ENCODE data around the gene P2RX6.

P2RX6 gene

DNA sequence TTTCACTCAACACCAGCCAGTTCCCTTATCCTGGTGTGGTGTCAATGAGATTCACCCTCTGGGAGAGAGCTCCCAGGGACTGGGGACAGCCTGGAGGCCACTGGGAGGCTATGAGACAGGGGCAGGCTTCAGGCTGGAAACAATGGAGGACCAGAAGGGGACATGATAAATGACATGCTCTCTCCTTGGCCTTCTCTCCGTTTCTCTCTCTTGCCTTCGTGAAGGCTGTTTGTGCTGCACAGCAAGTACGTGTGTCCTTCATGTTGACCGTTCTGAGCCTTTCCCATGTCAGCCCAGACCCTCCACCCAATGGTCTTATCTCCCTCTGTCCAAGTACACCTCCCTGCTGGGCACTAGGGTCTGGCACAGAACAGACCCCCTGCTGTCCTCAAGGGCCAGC, 34.4 kb upstream of the P2RX6 start:
- DNase-seq: no peak

DNA sequence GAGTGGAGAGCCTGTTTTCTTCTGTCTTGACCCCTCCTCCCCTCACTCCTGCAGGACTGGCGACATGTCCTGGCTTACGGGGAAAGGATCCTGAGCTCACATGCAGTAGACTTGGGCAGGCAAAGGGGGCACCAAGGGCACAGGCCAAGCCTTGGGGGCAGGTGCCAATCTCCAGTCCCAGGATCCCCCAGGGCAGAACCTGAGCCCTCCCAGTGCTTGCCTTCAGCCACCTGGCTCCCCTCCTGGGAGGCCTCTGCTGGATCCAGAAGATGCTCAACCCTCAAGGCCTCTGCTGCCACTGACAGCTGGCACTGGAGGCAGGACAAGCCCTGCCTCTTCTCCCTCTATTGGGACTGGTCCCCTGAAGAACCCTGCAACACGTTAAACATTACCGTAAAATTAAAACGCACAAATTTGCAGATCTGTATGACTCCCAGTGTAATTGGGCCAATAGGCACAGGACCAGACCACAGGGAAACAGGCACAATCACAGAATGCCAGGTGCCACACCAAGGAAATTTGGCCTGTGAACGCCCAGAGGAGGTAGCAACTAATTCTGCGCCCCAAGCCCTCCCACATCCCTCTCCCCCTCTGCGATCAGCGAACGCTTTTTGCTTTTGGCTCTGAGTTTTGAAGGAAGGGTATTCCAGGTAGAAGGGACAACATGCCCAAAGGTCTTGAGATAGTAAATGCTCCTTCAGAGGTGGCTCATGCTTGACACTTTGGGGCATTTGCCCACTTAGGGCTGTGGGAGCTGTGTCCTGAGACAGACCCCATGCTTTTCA, 33.8 kb upstream of the P2RX6 start:
- DNase-seq: no peak

GRCh38 chr22:20981787-20982562, 33.0 kb upstream of the P2RX6 start, which contains the start of gene LZTR1:
Gene LZTR1, plus strand, starts transcription at chr22:20982297. Its CDS starts 75 bp downstream, at chr22:20982372.
- peak; percentile 84 to 86 for DNase-seq

GRCh38 chr22:20982563-20982882, 32.4 kb upstream of the P2RX6 start:
- DNase-seq: no peak

DNA sequence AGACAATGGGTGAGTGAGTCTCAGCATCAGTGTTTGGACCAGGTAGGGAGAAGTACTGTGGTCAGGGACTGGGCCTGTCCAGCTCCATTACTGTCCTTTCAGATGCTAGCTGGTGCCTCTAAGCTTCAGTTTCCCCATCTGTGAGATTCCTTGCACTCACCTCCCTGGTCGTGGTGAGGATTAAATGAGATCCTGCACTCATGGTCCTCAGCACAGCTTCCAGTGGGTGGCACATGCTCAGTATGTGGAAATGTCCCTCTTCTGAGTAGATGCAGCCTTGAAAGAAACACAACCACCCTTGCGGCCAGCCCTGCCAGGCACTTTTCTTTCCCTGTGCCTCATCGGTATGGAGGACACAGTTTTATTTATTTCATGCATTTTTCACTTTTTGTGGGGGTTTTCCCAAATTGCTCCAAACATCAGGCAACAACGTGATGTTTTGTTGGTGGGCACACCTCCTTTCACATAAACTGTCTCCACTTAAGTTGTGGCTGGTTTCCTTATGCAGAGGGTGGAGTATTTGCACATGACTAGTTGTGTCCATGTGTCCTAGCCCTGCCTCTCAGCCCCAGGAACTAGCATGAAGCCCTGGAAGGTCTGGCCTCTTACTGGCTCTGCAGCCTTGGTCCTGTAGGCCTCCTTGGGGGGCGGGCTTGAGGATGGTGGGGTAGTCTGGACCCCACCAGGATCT, 31.7 kb upstream of the P2RX6 start:
- no peak for DNase-seq

DNA sequence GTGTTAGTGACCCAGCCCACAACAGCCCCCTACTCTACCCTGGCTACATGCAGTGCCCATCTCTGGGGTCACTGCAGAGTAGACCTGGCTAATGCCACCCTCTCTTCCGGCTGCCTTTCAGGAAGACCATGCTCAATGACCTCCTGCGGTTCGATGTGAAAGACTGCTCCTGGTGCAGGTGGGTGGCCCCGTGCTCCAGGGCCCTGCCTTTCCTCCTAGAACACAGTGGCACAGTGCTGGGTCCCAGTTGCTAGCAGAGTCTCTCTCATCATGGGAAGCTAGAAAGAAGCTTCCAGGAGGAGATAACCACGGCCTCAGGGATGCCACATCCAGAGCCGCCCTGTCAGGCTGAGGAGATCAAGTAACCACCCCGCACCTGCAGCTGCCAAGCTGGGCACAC, 29.2 kb upstream of the P2RX6 start:
- no peak for DNase-seq

GRCh38 chr22:20986365-20986764, 28.6 kb upstream of the P2RX6 start:
- DNase-seq: no peak

DNA sequence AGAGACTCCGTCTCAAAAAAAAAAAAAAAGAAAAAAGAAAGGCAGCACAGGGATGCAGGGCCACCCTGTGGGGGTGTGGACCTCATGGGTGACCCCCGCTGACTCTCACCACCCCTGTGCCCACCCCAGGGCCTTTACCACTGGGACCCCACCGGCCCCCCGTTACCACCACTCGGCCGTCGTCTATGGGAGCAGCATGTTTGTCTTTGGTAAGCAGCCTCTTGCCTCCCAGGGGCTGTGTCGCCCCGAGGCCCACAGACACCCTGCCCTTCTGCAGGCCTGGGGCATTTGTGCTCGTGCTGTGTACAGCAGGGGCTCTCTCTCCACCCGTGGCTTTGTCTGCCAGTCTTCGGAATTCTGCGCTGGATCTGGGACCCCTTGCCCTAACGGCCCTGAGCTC, 27.6 kb upstream of the P2RX6 start:
- no peak for DNase-seq

GRCh38 chr22:20988573-20989322, 26.2 kb upstream of the P2RX6 start:
- DNase-seq: no peak

DNA sequence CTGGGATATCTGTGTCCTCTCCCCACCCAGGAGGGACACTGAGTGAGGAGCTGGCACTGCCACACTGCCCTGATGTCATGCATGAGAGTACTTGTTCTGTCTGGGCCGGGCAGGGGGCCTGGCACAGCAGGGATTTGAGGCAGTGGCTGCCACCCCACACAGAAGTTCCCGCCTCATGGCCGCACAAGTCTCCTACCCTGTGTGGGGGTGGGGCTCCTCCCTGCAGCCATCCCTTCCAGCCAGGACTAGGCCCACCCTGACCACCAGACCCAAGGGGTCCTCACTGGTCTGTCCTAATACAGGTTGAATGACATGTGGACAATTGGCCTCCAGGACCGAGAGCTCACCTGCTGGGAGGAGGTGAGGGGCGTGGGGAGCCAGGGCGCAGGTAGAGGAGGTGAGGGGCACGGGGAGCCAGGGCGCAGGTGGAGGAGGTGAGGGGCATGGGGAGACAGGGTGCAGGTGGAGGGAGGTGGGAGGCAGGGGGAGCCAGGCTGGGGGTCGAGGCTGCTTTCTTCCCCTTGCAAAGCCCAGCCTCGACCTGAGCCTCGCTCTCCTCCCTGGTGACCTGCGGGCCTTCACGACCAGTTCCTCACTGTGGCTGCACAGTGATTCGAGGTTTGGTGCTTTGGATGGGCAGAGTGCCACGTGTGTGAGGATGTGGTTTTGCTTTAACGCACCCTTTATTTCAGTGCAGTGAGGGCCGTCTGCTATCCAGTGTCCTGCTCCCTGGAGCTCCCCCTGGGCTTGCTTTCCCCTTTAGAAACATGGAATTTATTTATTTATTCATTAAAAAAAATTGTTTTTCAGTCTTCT, 25.4 kb upstream of the P2RX6 start:
- no peak for DNase-seq

- no peak for DNase-seq
Measured at GRCh38 chr22:20990184-20991180, 24.5 kb upstream of the P2RX6 start.

GRCh38 chr22:20991252-20992055, 23.5 kb upstream of the P2RX6 start:
- DNase-seq: no peak

DNA sequence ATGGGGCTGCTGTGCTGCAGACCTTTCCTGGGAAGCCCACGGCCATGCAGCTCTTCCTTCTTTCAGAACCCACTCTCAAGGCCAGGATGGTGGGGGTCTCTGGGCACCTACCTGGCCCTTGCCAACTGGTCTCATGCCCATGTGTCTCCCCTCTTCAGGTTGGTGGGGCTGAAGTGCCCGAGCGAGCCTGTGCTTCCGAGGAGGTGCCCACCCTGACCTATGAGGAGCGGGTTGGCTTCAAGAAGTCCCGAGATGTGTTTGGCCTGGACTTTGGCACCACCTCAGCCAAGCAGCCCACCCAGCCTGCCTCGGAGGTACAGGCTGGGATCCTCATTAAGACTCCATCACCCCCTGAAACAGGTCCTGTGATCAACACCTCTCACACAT, 22.9 kb upstream of the P2RX6 start:
- no peak for DNase-seq

- no peak for DNase-seq
Measured at GRCh38 chr22:20992456-20993303, 22.3 kb upstream of the P2RX6 start.

DNA sequence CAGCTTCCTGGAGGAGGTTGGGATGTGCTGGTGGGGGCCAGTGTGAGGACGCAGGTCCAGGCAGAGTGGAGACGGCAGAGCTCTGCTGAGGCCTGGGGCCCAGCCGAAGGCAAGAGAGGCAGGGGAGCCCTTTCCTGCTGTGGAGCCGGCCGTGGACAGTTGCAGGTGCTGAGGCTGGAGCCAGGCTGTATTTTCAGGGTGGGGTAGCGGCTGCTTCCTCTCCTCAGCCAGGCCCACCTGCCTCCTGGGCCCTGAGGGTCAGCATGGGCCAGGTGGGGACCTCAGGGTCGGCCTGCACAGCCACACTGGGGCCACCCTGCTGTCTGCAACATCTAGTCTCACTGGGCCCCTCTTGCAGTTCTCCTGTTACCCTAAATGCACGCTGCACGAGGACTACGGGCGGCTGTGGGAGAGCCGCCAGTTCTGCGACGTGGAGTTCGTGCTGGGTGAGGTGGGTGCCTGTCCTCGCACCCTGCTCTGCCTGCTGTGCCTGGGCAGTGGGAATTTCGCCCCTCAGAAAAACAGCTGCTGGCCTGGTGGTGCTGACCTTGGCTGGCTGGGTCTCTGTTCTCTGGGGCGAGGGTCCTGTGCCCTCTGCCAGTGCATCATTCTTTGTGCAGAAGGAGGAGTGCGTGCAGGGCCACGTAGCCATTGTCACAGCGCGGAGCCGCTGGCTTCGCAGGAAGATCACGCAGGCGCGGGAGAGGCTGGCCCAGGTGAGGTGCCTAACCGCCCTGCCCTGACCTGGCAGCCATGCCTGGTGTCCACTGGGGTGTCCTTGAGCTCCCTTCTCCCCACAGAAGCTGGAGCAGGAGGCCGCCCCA, 21.4 kb upstream of the P2RX6 start:
- DNase-seq: no peak

GRCh38 chr22:20994128-20994901, 20.6 kb upstream of the P2RX6 start:
- no peak for DNase-seq

DNA sequence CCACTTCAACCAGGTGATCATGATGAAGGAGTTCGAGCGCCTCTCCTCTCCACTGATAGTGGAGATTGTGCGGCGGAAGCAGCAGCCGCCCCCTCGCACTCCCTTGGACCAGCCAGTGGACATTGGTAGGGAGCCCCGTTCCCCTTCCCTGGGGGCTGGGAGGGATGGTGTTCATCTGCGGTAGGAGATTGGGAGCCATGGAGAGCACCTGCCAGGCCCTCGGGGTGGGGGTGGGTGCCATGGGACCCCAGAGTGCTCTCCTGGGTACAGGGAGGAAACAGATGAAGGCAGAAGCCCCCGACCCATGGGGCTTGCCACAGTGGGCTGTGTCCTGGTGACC, 20.1 kb upstream of the P2RX6 start:
- no peak for DNase-seq
